ENCODE data around the gene SREBF2.

DNA sequence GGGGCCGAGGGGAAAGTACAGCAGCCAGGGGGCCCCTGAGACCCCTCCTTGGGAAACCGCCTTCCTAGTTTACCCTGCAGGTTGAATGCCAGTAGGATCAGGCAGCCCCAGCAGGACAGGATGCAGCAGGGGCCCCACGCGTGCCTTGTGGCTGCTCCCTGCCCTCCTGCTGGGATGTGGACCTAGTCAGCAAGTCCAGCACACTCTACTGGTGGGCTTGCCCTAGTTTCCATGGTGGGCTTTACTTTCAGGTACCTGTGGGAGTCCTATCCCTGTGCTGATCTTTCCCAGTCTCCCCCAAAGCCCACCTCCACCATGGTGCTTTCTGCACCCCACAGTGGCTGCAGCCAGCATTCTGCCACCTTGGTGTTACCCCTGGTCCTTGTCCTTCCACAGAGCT is 59.8 kb downstream of the SREBF2 start:
- no peak for TF ChIP-seq NR2F6 (IDR thresholded peaks at IDR 0.05)
- TF ChIP-seq NR2F6 (CRISPR knock-in tag; IDR thresholded peaks at IDR 0.05) = no peak
- TF ChIP-seq, protein P1, sequence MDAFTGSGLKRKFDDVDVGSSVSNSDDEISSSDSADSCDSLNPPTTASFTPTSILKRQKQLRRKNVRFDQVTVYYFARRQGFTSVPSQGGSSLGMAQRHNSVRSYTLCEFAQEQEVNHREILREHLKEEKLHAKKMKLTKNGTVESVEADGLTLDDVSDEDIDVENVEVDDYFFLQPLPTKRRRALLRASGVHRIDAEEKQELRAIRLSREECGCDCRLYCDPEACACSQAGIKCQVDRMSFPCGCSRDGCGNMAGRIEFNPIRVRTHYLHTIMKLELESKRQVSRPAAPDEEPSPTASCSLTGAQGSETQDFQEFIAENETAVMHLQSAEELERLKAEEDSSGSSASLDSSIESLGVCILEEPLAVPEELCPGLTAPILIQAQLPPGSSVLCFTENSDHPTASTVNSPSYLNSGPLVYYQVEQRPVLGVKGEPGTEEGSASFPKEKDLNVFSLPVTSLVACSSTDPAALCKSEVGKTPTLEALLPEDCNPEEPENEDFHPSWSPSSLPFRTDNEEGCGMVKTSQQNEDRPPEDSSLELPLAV (CRISPR knock-in tag; conservative IDR thresholded peaks at IDR 0.05; ENCODE audit: low read depth) = no peak
- no peak for TF ChIP-seq ZNF629 (CRISPR knock-in tag; conservative IDR thresholded peaks at IDR 0.05)
- no peak for TF ChIP-seq MAZ (IDR thresholded peaks at IDR 0.05; ENCODE audit: borderline replicate concordance, low read depth, low read length)
- TF ChIP-seq MAZ (CRISPR knock-in tag; IDR thresholded peaks at IDR 0.05; ENCODE audit: low read depth) = no peak

Measured in HepG2 (cell line).